GM23338 (cell line): ENCODE results near the gene NID2. TPM values are rescaled to one million over a fixed set of nuclear protein-coding genes. Genes with fewer than 3 reads are reported as not detected.

Source experiments
- ATAC-seq: fragments of 200-7000 bp; cut with Tn5 transposase; 3 replicates; pipeline ENCODE4 v1.9.1; 2020
- DNase-seq: peaks from one replicate; pipeline ENCODE4 v3.0.0-alpha.2; 2015; ENCODE audit warnings: low spot score
- H2AFZ ChIP-seq: fragments of 200-600 bp; sonication (generic); 2 replicates; pipeline ENCODE4 v1.8.0; 2016; ENCODE audit warnings: antibody characterized with exemption, mild to moderate bottlenecking, moderate library complexity
- H3F3A ChIP-seq: fragments of 200-600 bp; sonication (generic); replicated peaks from 2 replicates; pipeline ENCODE4 v1.8.0; 2017; ENCODE audit warnings: antibody characterized with exemption, mixed run types, low read depth
- H3K27ac ChIP-seq: fragments of 200-600 bp; sonication (generic); 2 replicates; pipeline ENCODE4 v1.6.1; 2016; ENCODE audit warnings: low read depth
- H3K27me3 ChIP-seq: fragments of 200-600 bp; sonication (generic); 2 replicates; pipeline ENCODE4 v1.8.0; 2016; ENCODE audit warnings: mild to moderate bottlenecking, mixed run types, moderate library complexity; ENCODE audit not compliant: insufficient read depth
- H3K36me3 ChIP-seq: fragments of 200-600 bp; sonication (generic); 2 replicates; pipeline ENCODE4 v1.8.0; 2016; ENCODE audit warnings: mild to moderate bottlenecking; ENCODE audit not compliant: insufficient read depth
- H3K4me1 ChIP-seq: fragments of 200-600 bp; sonication (generic); 2 replicates; pipeline ENCODE4 v1.8.0; 2016; ENCODE audit warnings: mild to moderate bottlenecking, moderate library complexity; ENCODE audit not compliant: insufficient read depth
- H3K4me2 ChIP-seq: fragments of 200-600 bp; sonication (generic); 2 replicates; pipeline ENCODE4 v1.7.1; 2017; ENCODE audit warnings: mixed run types
- H3K4me3 ChIP-seq: fragments of 200-600 bp; sonication (generic); 2 replicates; pipeline ENCODE4 v1.6.1; 2016; ENCODE audit warnings: mixed run types
- H3K79me2 ChIP-seq: fragments of 200-600 bp; sonication (generic); replicated peaks from 2 replicates; pipeline ENCODE4 v1.8.0; 2017; ENCODE audit warnings: mild to moderate bottlenecking; ENCODE audit not compliant: insufficient read depth
- H3K9me2 ChIP-seq: fragments of 200-600 bp; sonication (generic); 2 replicates; pipeline ENCODE4 v1.8.0; 2017; ENCODE audit not compliant: insufficient read depth
- H4K20me1 ChIP-seq: fragments of 200-600 bp; sonication (generic); replicated peaks from 2 replicates; pipeline ENCODE4 v1.8.0; 2017; ENCODE audit warnings: mild to moderate bottlenecking; ENCODE audit not compliant: insufficient read depth
- H3K27ac Mint-ChIP-seq: 2 replicates; pipeline ENCODE4 v1.8.0; 2020; ENCODE audit warnings: inconsistent platforms, mild to moderate bottlenecking, moderate library complexity, mixed read lengths
- H3K27me3 Mint-ChIP-seq: 3 replicates; pipeline ENCODE4 v1.8.0; 2022; ENCODE audit warnings: low read depth, mild to moderate bottlenecking, moderate library complexity, mixed read lengths, inconsistent platforms; ENCODE audit not compliant: insufficient read depth, poor library complexity
- H3K36me3 Mint-ChIP-seq: 3 replicates; pipeline ENCODE4 v1.8.0; 2021; ENCODE audit warnings: low read depth, mild to moderate bottlenecking, inconsistent platforms, moderate library complexity, mixed read lengths
- H3K4me1 Mint-ChIP-seq: 3 replicates; pipeline ENCODE4 v1.8.0; 2020; ENCODE audit warnings: mild to moderate bottlenecking, inconsistent platforms, mixed read lengths
- H3K4me3 Mint-ChIP-seq: 3 replicates; pipeline ENCODE4 v1.8.0; 2021; ENCODE audit warnings: moderate library complexity, mild to moderate bottlenecking, inconsistent platforms, mixed read lengths
- H3K9me3 Mint-ChIP-seq: 3 replicates; pipeline ENCODE4 v1.8.0; 2020; ENCODE audit warnings: moderate library complexity, mild to moderate bottlenecking, inconsistent platforms, mixed read lengths
- CREB1 ChIP-seq: fragments of 250-450 bp; sonication (Bioruptor Pico); IDR thresholded peaks from 2 replicates; pipeline ENCODE4 v1.5.0; 2020; ENCODE audit warnings: low read depth, mild to moderate bottlenecking, moderate library complexity
- ETS1 ChIP-seq: IDR thresholded peaks from 2 replicates; pipeline ENCODE4 v1.6.1; 2016; ENCODE audit warnings: antibody characterized with exemption
- EZH2 ChIP-seq: fragments of 200-600 bp; sonication (generic); IDR thresholded peaks from one replicate; pipeline ENCODE4 v1.8.0; 2017; ENCODE audit warnings: antibody characterized with exemption, mild to moderate bottlenecking, low read depth; ENCODE audit not compliant: unreplicated experiment
- EZH2phosphoT487 ChIP-seq: fragments of 200-600 bp; sonication (generic); IDR thresholded peaks from one replicate; pipeline ENCODE4 v1.8.1; 2018; ENCODE audit warnings: antibody characterized with exemption; ENCODE audit not compliant: unreplicated experiment
- JUNB ChIP-seq: IDR thresholded peaks from one replicate; pipeline ENCODE4 v1.6.1; 2016; ENCODE audit warnings: antibody characterized with exemption; ENCODE audit not compliant: unreplicated experiment
- NANOG ChIP-seq: IDR thresholded peaks from 2 replicates; pipeline ENCODE4 v1.6.1; 2016; ENCODE audit warnings: antibody characterized with exemption, borderline replicate concordance
- POLR2AphosphoS5 ChIP-seq: IDR thresholded peaks from 2 replicates; pipeline ENCODE4 v1.6.1; 2016; ENCODE audit warnings: antibody characterized with exemption, low read depth
- REST ChIP-seq: IDR thresholded peaks from one replicate; pipeline ENCODE4 v1.6.1; 2018; ENCODE audit warnings: antibody characterized with exemption; ENCODE audit not compliant: unreplicated experiment
- STAT1 ChIP-seq: IDR thresholded peaks from one replicate; pipeline ENCODE4 v1.6.1; 2016; ENCODE audit warnings: antibody characterized with exemption; ENCODE audit not compliant: unreplicated experiment
- ZNF114 ChIP-seq: fragments of 250-450 bp; sonication (Bioruptor Pico); IDR thresholded peaks from 2 replicates; pipeline ENCODE4 v1.5.0; 2020; ENCODE audit warnings: mild to moderate bottlenecking, moderate library complexity
- ZNF331 ChIP-seq: fragments of 250-450 bp; sonication (Bioruptor Pico); IDR thresholded peaks from 2 replicates; pipeline ENCODE4 v1.5.0; 2020; ENCODE audit warnings: low read depth, mild to moderate bottlenecking, moderate library complexity
- polyA plus RNA-seq: library from polyadenylated mRNA; unstranded; fragments of >200 nt; fragmentation: Nextera tagmentation; extraction: Ambion mirVana; gene quantifications from 2 replicates; pipeline ENCODE4 v1.2.1, GENCODE V29; 2016
- total RNA-seq: library from RNA; depleted of rRNA; stranded (reverse); fragments of >200 nt; shearing (Covaris generic); gene quantifications from 2 replicates; pipeline ENCODE4 v1.2.3, GENCODE V29; 2014
- TF ChIP-seq, protein P1 (sequence below): fragments of 250-450 bp; sonication (Bioruptor Pico); IDR thresholded peaks from 2 replicates; pipeline ENCODE4 v1.5.0; 2020; ENCODE audit warnings: mild to moderate bottlenecking, moderate library complexity
- TF ChIP-seq, protein P2 (sequence below), 2 experiments: fragments of 200-600 bp in 1 of 2; sonication (generic) in 1 of 2; conservative IDR thresholded peaks; 2 replicates each; pipeline versions ENCODE4 v1.5.1 to v1.6.1; 2016 to 2017; ENCODE audit warnings: antibody characterized with exemption in 2 of 2, low read depth in 2 of 2, mild to moderate bottlenecking in 2 of 2, moderate library complexity in 1 of 2

Gene NID2
- total and polyA plus RNA-seq, 2 experiments from 2014 or later = 4.3 to 10.4 TPM

DNA sequence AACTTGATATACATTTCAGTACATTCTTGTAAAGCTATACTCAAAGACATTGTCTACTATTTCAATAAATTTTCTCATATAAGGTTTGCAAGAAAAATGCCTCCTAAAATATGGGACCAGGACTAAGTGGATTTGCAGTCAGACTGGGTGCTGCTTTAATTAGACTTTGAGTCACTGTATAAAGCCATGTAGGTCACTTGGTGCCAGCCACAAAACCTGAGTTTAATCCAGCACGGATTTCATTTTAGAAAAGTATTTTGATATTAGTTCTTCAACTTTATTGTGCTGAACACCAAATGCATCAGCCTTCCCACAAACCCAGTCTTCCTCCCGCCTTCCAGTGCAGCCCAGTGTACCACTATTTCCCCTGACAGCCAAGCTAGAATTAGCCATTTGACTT lies 9.9 kb upstream of the NID2 start:
- H3K4me2 ChIP-seq = no peak overlapping the region
- H3K27me3 ChIP-seq = no peaks in the 10 kb centered on the region
- H3K4me3 ChIP-seq = no peak overlapping the region
- no peaks in the 10 kb centered on the region for H4K20me1 ChIP-seq
- H3K79me2 ChIP-seq = no peaks in the 10 kb centered on the region
- no peak overlapping the region for H2AFZ ChIP-seq
- H3K27me3 Mint-ChIP-seq = peaks cover 2% of the 10 kb centered on the region
- no peak for ATAC-seq
- no peak overlapping the region for H3K27ac Mint-ChIP-seq
- TF ChIP-seq ZNF331 (CRISPR knock-in tag) (no peak), NANOG (no peak), CREB1 (no peak), STAT1 (no peak), ETS1 (no peak), ZNF114 (CRISPR knock-in tag) (no peak), REST (no peak), POLR2AphosphoS5 (no peak), EZH2phosphoT487 (no peak), EZH2 (no peak), JUNB (no peak)
- TF ChIP-seq, protein P1, sequence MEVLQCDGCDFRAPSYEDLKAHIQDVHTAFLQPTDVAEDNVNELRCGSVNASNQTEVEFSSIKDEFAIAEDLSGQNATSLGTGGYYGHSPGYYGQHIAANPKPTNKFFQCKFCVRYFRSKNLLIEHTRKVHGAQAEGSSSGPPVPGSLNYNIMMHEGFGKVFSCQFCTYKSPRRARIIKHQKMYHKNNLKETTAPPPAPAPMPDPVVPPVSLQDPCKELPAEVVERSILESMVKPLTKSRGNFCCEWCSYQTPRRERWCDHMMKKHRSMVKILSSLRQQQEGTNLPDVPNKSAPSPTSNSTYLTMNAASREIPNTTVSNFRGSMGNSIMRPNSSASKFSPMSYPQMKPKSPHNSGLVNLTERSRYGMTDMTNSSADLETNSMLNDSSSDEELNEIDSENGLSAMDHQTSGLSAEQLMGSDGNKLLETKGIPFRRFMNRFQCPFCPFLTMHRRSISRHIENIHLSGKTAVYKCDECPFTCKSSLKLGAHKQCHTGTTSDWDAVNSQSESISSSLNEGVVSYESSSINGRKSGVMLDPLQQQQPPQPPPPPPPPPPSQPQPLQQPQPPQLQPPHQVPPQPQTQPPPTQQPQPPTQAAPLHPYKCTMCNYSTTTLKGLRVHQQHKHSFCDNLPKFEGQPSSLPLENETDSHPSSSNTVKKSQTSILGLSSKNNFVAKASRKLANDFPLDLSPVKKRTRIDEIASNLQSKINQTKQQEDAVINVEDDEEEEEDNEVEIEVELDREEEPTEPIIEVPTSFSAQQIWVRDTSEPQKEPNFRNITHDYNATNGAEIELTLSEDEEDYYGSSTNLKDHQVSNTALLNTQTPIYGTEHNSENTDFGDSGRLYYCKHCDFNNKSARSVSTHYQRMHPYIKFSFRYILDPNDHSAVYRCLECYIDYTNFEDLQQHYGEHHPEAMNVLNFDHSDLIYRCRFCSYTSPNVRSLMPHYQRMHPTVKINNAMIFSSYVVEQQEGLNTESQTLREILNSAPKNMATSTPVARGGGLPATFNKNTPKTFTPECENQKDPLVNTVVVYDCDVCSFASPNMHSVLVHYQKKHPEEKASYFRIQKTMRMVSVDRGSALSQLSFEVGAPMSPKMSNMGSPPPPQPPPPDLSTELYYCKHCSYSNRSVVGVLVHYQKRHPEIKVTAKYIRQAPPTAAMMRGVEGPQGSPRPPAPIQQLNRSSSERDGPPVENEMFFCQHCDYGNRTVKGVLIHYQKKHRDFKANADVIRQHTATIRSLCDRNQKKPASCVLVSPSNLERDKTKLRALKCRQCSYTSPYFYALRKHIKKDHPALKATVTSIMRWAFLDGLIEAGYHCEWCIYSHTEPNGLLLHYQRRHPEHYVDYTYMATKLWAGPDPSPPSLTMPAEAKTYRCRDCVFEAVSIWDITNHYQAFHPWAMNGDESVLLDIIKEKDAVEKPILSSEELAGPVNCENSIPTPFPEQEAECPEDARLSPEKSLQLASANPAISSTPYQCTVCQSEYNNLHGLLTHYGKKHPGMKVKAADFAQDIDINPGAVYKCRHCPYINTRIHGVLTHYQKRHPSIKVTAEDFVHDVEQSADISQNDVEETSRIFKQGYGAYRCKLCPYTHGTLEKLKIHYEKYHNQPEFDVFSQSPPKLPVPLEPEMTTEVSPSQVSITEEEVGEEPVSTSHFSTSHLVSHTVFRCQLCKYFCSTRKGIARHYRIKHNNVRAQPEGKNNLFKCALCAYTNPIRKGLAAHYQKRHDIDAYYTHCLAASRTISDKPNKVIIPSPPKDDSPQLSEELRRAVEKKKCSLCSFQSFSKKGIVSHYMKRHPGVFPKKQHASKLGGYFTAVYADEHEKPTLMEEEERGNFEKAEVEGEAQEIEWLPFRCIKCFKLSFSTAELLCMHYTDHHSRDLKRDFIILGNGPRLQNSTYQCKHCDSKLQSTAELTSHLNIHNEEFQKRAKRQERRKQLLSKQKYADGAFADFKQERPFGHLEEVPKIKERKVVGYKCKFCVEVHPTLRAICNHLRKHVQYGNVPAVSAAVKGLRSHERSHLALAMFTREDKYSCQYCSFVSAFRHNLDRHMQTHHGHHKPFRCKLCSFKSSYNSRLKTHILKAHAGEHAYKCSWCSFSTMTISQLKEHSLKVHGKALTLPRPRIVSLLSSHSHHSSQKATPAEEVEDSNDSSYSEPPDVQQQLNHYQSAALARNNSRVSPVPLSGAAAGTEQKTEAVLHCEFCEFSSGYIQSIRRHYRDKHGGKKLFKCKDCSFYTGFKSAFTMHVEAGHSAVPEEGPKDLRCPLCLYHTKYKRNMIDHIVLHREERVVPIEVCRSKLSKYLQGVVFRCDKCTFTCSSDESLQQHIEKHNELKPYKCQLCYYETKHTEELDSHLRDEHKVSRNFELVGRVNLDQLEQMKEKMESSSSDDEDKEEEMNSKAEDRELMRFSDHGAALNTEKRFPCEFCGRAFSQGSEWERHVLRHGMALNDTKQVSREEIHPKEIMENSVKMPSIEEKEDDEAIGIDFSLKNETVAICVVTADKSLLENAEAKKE (CRISPR knock-in tag) = no peak
- TF ChIP-seq, protein P2, sequence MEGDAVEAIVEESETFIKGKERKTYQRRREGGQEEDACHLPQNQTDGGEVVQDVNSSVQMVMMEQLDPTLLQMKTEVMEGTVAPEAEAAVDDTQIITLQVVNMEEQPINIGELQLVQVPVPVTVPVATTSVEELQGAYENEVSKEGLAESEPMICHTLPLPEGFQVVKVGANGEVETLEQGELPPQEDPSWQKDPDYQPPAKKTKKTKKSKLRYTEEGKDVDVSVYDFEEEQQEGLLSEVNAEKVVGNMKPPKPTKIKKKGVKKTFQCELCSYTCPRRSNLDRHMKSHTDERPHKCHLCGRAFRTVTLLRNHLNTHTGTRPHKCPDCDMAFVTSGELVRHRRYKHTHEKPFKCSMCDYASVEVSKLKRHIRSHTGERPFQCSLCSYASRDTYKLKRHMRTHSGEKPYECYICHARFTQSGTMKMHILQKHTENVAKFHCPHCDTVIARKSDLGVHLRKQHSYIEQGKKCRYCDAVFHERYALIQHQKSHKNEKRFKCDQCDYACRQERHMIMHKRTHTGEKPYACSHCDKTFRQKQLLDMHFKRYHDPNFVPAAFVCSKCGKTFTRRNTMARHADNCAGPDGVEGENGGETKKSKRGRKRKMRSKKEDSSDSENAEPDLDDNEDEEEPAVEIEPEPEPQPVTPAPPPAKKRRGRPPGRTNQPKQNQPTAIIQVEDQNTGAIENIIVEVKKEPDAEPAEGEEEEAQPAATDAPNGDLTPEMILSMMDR (conservative IDR thresholded peaks at IDR 0.05; ENCODE audit: low read depth in 2 of 2) = no peak
- no peaks in the 10 kb centered on the region for H3K9me2 ChIP-seq
- H3K4me3 Mint-ChIP-seq = no peak overlapping the region
- H3K36me3 ChIP-seq = no peaks in the 10 kb centered on the region
- no peaks in the 10 kb centered on the region for H3F3A ChIP-seq
- H3K36me3 Mint-ChIP-seq = no peaks in the 10 kb centered on the region
- H3K9me3 Mint-ChIP-seq = no peaks in the 10 kb centered on the region
- DNase-seq = no peak
- H3K4me1 ChIP-seq = no peaks in the 10 kb centered on the region
- H3K27ac ChIP-seq = no peak overlapping the region
- peaks cover 4% of the 10 kb centered on the region; the same call in 1 of the 3 replicates for H3K4me1 Mint-ChIP-seq
